A549 (cell line): Measurements from ENCODE around the gene SETD3. TPM values are rescaled to one million over a fixed set of nuclear protein-coding genes. Genes with fewer than 3 reads are reported as not detected.

Experiments used
- ATAC-seq, 2 experiments: fragments of 200-7000 bp in 1 of 2; fragments of >200 bp in 1 of 2; cut with Nextera tagmentation in 1 of 2; cut with Tn5 transposase in 1 of 2; 3 replicates each; pipeline versions ENCODE4 v1.8.0 to v1.9.1; 2018 to 2020; ENCODE audit warnings: mild to moderate bottlenecking in 1 of 2, moderate library complexity in 1 of 2
- CTCF ChIA-PET: fragments of 300-600 bp; sonication (Branson Sonifier 250); formaldehyde crosslinking; extraction: SDS; loops from one replicate; lab custom pipeline; 2021; ENCODE audit warnings: antibody characterized with exemption, inconsistent platforms; lab: Yijun Ruan, JAX
- POLR2A ChIA-PET: fragments of 350-600 bp; formaldehyde crosslinking; extraction: SDS; loops from one replicate; lab custom pipeline; 2021; ENCODE audit warnings: antibody characterized with exemption, inconsistent platforms; lab: Yijun Ruan, JAX
- DNase-seq, 2 experiments: peaks; one replicate each; pipeline versions ENCODE4 v3.0.0 to v3.0.0-alpha.2; 2011 to 2016; ENCODE audit warnings: low read depth in 1 of 2, low spot score in 1 of 2
- FAIRE-seq: peaks from 2 replicates; lab custom pipeline; 2011; peaks lifted over from hg19 to GRCh38; lab: Jason Lieb, UNC
- H3K27ac ChIP-seq, 2 experiments: fragments of >200 bp; sonication (Bioruptor Twin); formaldehyde crosslinking; 3 replicates each; pipeline ENCODE4 v1.5.1; 2016 to 2017
- H3K4me1 ChIP-seq: fragments of >200 bp; sonication (Bioruptor Twin); formaldehyde crosslinking; 3 replicates; pipeline ENCODE4 v1.6.1; 2016
- H3K4me2 ChIP-seq: fragments of >200 bp; sonication (Bioruptor Twin); formaldehyde crosslinking; 3 replicates; pipeline ENCODE4 v1.6.1; 2016
- H3K4me3 ChIP-seq: fragments of >200 bp; sonication (Bioruptor Twin); formaldehyde crosslinking; 3 replicates; pipeline ENCODE4 v1.5.1; 2016
- H3K9me3 ChIP-seq: fragments of >200 bp; sonication (Bioruptor Twin); formaldehyde crosslinking; 3 replicates; pipeline ENCODE4 v1.6.1; 2016
- CHD2 ChIP-seq: fragments of 150-350 bp; IDR thresholded peaks from 2 replicates; pipeline ENCODE4 v1.6.1; 2014; ENCODE audit warnings: low read length; ENCODE audit not compliant: partially characterized antibody
- CTCF ChIP-seq: fragments of >200 bp; sonication (Bioruptor Twin); formaldehyde crosslinking; IDR thresholded peaks from 3 replicates; pipeline ENCODE4 v1.5.1; 2016
- E2F6 ChIP-seq: IDR thresholded peaks from 2 replicates; pipeline ENCODE4 v1.6.1; 2012; ENCODE audit warnings: low read depth, borderline replicate concordance
- EHF ChIP-seq: fragments of 250-450 bp; sonication (Bioruptor Pico); IDR thresholded peaks from 2 replicates; pipeline ENCODE4 v1.5.0; 2020; ENCODE audit warnings: mild to moderate bottlenecking
- FOXS1 ChIP-seq: fragments of 250-450 bp; sonication (Bioruptor Pico); IDR thresholded peaks from 2 replicates; pipeline ENCODE4 v1.5.0; 2020; ENCODE audit warnings: mild to moderate bottlenecking, moderate library complexity
- HDAC2 ChIP-seq: fragments of 200-600 bp; sonication (generic); IDR thresholded peaks from 2 replicates; pipeline ENCODE4 v1.6.1; 2016
- JUNB ChIP-seq: fragments of >200 bp; sonication (Bioruptor Twin); formaldehyde crosslinking; IDR thresholded peaks from 2 replicates; pipeline ENCODE4 v1.6.1; 2016
- POLR2A ChIP-seq: IDR thresholded peaks from 2 replicates; pipeline ENCODE4 v1.6.1; 2012; ENCODE audit warnings: mild to moderate bottlenecking, low read length
- POLR2AphosphoS2 ChIP-seq: conservative IDR thresholded peaks from 2 replicates; pipeline ENCODE4 v1.6.1; 2012; ENCODE audit warnings: low read length, improper control_type of control experiment, inconsistent platforms
- RAD21 ChIP-seq, 2 experiments: fragments of >200 bp in 1 of 2; sonication (Bioruptor Twin) in 1 of 2; formaldehyde crosslinking in 1 of 2; IDR thresholded peaks in 1 of 2; conservative IDR thresholded peaks in 1 of 2; 2 replicates in 1 of 2; 3 replicates in 1 of 2; pipeline ENCODE4 v1.6.1; 2012 to 2018; ENCODE audit warnings: inconsistent platforms in 1 of 2
- RCOR1 ChIP-seq: fragments of 150-350 bp; IDR thresholded peaks from 2 replicates; pipeline ENCODE4 v1.6.1; 2014; ENCODE audit warnings: antibody characterized with exemption, low read length, low read depth
- RNF2 ChIP-seq: fragments of 200-600 bp; sonication (generic); IDR thresholded peaks from 2 replicates; pipeline ENCODE4 v1.6.1; 2016; ENCODE audit warnings: low read depth, mild to moderate bottlenecking, antibody characterized with exemption, moderate library complexity, borderline replicate concordance
- SMC3 ChIP-seq: fragments of >200 bp; sonication (Bioruptor Twin); formaldehyde crosslinking; IDR thresholded peaks from 3 replicates; pipeline ENCODE4 v1.6.1; 2018; ENCODE audit warnings: inconsistent platforms
- SREBF2 ChIP-seq: fragments of 450-650 bp; IDR thresholded peaks from 2 replicates; pipeline ENCODE4 v1.6.1; 2014; ENCODE audit warnings: mild to moderate bottlenecking, moderate library complexity
- TP53 ChIP-seq: fragments of 250-450 bp; sonication (Bioruptor Pico); IDR thresholded peaks from 2 replicates; pipeline ENCODE4 v1.5.0; 2021; ENCODE audit warnings: mild to moderate bottlenecking, moderate library complexity
- ZC3H11A ChIP-seq: fragments of 450-650 bp; IDR thresholded peaks from 2 replicates; pipeline ENCODE4 v1.6.1; 2014; ENCODE audit warnings: antibody characterized with exemption, mild to moderate bottlenecking
- ZNF302 ChIP-seq: fragments of 250-450 bp; sonication (Bioruptor Pico); IDR thresholded peaks from 2 replicates; pipeline ENCODE4 v1.9.0; 2021; ENCODE audit warnings: inconsistent platforms, mild to moderate bottlenecking, moderate library complexity
- whole genome bisulfite sequencing: methylation state at CpG from one replicate; pipeline ENCODE4 v1.1.6; 2017; ENCODE audit errors: missing lambda C conversion rate; 5-methylcytosine and 5-hydroxymethylcytosine counted together
- polyA plus RNA-seq, 4 experiments: library from polyadenylated mRNA; depleted of rRNA in 3 of 4; stranded (reverse); fragments of >200 nt; fragmentation: RNase III in 1 of 4; extraction: RNeasy Plus Mini Kit Qiagen cat#74134 plus additional on column Dnase treatment in 1 of 4; gene quantifications; 2 replicates in 3 of 4; 3 replicates in 1 of 4; pipeline ENCODE4 v1.2.3, GENCODE V29; 2011 to 2017

Gene SETD3
- polyA plus RNA-seq, 2 of the 4 experiments (the other 2 are of a cell fraction): 43.1 to 59.7 TPM

GRCh38 chr14:99393059-99393655 lies 87.5 kb downstream of the SETD3 start:
- 60% methylated on average over 12 of the region's 12 CpGs for WGBS
- FAIRE-seq: no peak

DNA sequence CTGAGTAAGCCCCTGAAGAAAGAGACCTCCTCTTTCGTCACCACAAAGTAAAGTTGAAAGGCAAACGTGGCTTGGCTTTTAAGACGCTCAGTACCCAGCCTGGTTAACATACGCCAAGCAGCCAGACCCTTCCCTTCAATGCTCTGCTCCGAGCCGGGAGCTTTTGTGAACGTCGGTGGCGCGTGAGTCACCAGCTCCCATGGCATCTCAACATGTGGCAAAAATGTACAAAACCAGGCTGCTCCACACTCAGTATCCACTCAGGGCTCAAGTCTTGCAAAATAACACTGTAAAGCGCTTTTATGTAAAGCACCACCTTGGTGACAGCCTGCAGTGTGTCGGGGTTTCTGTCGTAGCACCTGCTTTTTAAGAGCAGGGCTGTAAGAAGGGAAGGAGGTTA lies 89.0 kb downstream of the SETD3 start:
- no peak for FAIRE-seq
- WGBS: 82% methylated on average over 13 of the region's 13 CpGs
- no peak for ATAC-seq
- no peaks in the 10 kb centered on the region for H3K9me3 ChIP-seq
- no peak overlapping the region for H3K4me3 ChIP-seq
- H3K4me2 ChIP-seq: no peak overlapping the region
- ChIA-PET CTCF (interaction anchor here (0.8 to 12.0 kb wide), 5 partner anchors 9 to 69 kb away, joined by 3 to 178 read pairs (median 75); no protein-coding TSS in a partner anchor), POLR2A (no interaction called here)
- H3K27ac ChIP-seq: no peak overlapping the region
- H3K4me1 ChIP-seq: peaks cover 5% of the 10 kb centered on the region; the same call in 1 of the 3 replicates
- TF ChIP-seq E2F6: no peak
- no peak for TF ChIP-seq JUNB
- no peak for TF ChIP-seq RCOR1
- TF ChIP-seq ZNF302 (CRISPR knock-in tag): no peak
- TF ChIP-seq HDAC2: no peak
- TF ChIP-seq ZC3H11A: no peak
- TF ChIP-seq TP53 (CRISPR knock-in tag): no peak
- TF ChIP-seq FOXS1: no peak
- DNase-seq: no peak

More at GRCh38 chr14:99393059-99393655, 87.5 kb downstream of the SETD3 start:
- ChIA-PET POLR2A (no interaction called here), CTCF (interaction anchor here (0.6 to 12.0 kb wide), 36 partner anchors 9 to 1254 kb away, joined by 3 to 178 read pairs (median 4); no protein-coding TSS in a partner anchor)
- Histone ChIP-seq H3K9me3 (no peaks in the 10 kb centered on the region), H3K4me3 (no peak overlapping the region), H3K4me2 (no peak overlapping the region), H3K4me1 (peaks cover 5% of the 10 kb centered on the region; the same call in 1 of the 3 replicates), H3K27ac (no peak overlapping the region)
- ATAC-seq (peak; percentile 81 to 88), DNase-seq (peak; percentile 56 to 61)
- TF ChIP-seq SMC3 (peak; percentile 34), POLR2AphosphoS2 (no peak), CTCF (peak; percentile 78), RAD21 (conservative IDR thresholded peaks at IDR 0.05 in 1 of 2, IDR thresholded peaks at IDR 0.05 in 1 of 2) (peak in 1 of 2 experiments; percentile 37; a peak in 3 of 5 replicates)

DNA sequence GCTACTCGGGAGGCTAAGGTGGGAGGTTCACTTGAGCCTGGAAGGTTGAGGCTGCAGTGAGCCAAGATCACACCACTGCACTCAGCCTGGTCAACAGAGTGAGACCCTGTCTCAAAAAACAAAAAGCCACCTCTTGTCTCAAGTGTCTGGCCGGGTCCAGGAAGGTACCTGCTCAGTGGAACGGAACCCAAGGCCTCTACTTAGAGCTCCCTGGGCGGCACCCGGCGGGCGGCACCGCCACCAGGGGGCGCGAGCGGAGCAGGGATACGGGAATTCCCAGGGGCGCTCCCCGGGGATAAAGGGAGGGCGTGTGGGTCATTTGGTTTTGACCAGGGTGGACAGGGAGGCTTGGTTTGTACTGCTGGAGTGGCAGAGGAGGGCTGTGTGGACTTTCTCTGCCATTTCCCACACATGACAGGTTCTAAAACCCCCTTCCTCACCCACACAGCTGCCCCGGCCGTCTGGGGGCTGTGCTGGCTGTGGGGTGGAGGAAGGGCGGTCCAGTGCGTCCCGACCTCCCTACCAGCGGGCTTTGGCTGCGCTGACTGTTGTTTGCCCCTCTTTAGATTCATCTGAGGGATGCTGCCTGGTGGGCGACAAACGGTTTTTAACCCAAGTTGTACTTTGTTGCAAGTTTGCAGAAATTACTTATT lies 91.4 kb downstream of the SETD3 start:
- Histone ChIP-seq H3K9me3 (0 out of 3 replicates have a peak, but pooled peaks cover 4% of the 10 kb centered on the region), H3K4me3 (peak overlapping the region; percentile 37)
- peak; percentile 60 to 79 for DNase-seq
- peak; percentile 85 to 93 for ATAC-seq
- WGBS: 13% methylated on average over 23 of the region's 24 CpGs
- TF ChIP-seq TP53 (CRISPR knock-in tag) (no peak), RNF2 (no peak), SMC3 (peak; percentile 70), EHF (CRISPR knock-in tag) (no peak), CTCF (peak; percentile 85), CHD2 (no peak), RAD21 (conservative IDR thresholded peaks at IDR 0.05 in 1 of 2, IDR thresholded peaks at IDR 0.05 in 1 of 2) (peak; percentile 60 to 70), POLR2A (no peak), SREBF2 (no peak)
- TF ChIP-seq, all 56 proteins: peak for 3
- H3K4me2 ChIP-seq: peak overlapping the region; percentile 77
- ChIA-PET CTCF (interaction anchor here (0.6 to 12.0 kb wide), 35 partner anchors 9 to 485 kb away, joined by 3 to 178 read pairs (median 5); no protein-coding TSS in a partner anchor), POLR2A (no interaction called here)
- H3K27ac ChIP-seq: peak overlapping the region; percentile 28 to 59; a peak in 3 of 6 replicates
- FAIRE-seq: no peak
- no peaks in the 10 kb centered on the region for H3K4me1 ChIP-seq
